ENCODE results near the gene CDK14. TPM values are rescaled to one million over a fixed set of nuclear protein-coding genes. Genes with fewer than 3 reads are reported as not detected.

Gene CDK14
- total RNA-seq, 6 donors from 2014 or later, result 21.7 to 53.4 (median 37.1) TPM

DNA sequence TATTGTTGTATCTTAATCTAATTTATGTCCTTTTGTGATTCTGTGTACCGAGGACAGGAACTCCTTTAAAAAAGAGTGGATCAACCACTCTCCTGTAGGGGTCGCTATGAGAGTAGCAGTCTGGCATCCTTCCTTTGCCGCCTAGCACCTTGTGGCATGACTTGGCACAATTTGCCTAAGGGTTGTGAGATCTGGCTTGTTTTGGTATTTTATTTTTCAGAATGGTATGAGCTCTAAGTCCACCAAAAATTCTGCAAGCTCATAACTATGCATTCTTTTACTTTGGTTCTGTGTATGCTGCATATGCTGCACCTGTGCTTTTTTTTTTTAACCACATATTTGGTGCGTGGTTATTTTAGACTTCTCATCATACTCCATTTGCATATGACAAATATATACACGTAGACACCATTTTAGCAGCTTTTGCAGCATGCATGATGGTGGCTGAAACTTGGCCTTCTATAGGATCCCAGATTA is 112.8 kb downstream of the CDK14 start:
- 72 to 75% methylated on average over 5 of the region's 5 CpGs for WGBS, 2 donors
- DNase-seq (no peak), ATAC-seq (ENCODE audit: low FRiP score in 2 of 2) (no peak)
- H3K4me1 ChIP-seq, result peaks cover 9 to 40% (median 20%) of the 10 kb centered on the region in 4 donors
- no peaks in the 10 kb centered on the region for H3K27me3 ChIP-seq
- TF ChIP-seq POLR2AphosphoS5 (IDR thresholded peaks at IDR 0.05), result no peak
- TF ChIP-seq, protein P1, sequence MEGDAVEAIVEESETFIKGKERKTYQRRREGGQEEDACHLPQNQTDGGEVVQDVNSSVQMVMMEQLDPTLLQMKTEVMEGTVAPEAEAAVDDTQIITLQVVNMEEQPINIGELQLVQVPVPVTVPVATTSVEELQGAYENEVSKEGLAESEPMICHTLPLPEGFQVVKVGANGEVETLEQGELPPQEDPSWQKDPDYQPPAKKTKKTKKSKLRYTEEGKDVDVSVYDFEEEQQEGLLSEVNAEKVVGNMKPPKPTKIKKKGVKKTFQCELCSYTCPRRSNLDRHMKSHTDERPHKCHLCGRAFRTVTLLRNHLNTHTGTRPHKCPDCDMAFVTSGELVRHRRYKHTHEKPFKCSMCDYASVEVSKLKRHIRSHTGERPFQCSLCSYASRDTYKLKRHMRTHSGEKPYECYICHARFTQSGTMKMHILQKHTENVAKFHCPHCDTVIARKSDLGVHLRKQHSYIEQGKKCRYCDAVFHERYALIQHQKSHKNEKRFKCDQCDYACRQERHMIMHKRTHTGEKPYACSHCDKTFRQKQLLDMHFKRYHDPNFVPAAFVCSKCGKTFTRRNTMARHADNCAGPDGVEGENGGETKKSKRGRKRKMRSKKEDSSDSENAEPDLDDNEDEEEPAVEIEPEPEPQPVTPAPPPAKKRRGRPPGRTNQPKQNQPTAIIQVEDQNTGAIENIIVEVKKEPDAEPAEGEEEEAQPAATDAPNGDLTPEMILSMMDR (IDR thresholded peaks at IDR 0.05), result peak in 2 of 6 experiments; percentile 21 to 28
- no peak overlapping the region for H3K4me3 ChIP-seq
- H3K9me3 ChIP-seq, result no peaks in the 10 kb centered on the region
- H3K27ac ChIP-seq, result no peak overlapping the region
- H3K36me3 ChIP-seq, result no peaks in the 10 kb centered on the region

DNA sequence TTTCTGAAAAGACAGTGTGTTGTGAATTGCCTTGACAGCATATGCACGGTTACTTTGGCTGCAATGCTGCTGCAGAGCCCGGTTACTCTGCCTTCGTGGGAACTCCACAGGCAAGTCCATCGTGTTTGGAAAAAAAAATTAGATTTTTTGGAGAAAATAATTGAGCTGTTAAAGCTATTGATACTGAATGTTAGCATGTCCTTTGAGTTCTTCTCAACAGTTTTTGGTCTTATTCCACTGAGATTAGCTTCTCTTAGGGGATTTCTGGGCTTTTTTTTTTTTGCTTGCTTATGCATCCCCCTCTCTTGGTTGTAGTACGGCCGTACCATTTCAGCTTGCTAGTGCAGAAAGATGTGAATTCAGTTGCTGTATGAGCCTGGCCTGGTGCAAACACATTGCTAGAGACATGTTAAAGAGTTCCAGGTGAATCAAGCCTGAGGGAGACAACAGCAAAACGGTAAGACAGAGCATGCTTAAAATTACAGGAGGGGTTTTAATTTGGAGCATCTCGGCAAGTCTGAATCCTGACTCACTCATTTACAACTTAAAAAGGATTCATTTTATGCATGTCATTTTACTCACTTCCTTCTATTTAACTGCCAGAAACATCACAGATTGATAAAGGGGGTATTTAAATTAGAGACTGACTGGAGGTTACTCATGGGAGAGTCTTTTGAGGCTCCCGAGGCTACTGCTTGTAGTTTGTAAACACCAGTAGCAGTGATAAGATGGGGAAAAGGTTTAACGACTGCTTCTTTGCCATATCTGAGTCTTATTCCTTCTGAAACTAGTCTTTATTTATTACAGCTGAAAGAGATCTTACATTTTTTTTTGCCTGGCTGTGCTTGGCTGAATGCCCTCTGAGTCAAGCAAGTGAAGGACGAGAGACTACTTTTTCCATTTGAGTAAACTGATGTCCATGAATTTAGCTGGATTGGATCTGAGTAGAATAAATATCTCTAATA is 113.7 kb downstream of the CDK14 start:
- no peaks in the 10 kb centered on the region for H3K27me3 ChIP-seq
- TF ChIP-seq POLR2AphosphoS5 (IDR thresholded peaks at IDR 0.05), result no peak
- TF ChIP-seq, protein P1 (IDR thresholded peaks at IDR 0.05), result no peak
- TF ChIP-seq POLR2A (IDR thresholded peaks at IDR 0.05), result no peak
- no peak for TF ChIP-seq EP300 (IDR thresholded peaks at IDR 0.05)
- no peaks in the 10 kb centered on the region for H3K9me3 ChIP-seq
- H3K4me3 ChIP-seq, result no peak overlapping the region
- DNase-seq (no peak), ATAC-seq (ENCODE audit: low FRiP score in 2 of 2) (no peak)
- peak overlapping the region in 1 of 4 donors; percentile 37 for H3K27ac ChIP-seq
- 46 to 54% methylated on average over 11 of the region's 11 CpGs for WGBS, 2 donors
- peaks cover 9 to 40% (median 20%) of the 10 kb centered on the region in 4 donors for H3K4me1 ChIP-seq
- no peaks in the 10 kb centered on the region for H3K36me3 ChIP-seq

- peaks cover 9 to 37% (median 17%) of the 10 kb centered on the region in 4 donors for H3K4me1 ChIP-seq
- ATAC-seq (ENCODE audit: low FRiP score in 2 of 2), result no peak
- H3K27ac ChIP-seq, result no peak overlapping the region
Measured at GRCh38 chr7:90710466-90710850, 114.3 kb downstream of the CDK14 start.

GRCh38 chr7:90713628-90714027 is 117.5 kb downstream of the CDK14 start:
- ATAC-seq (ENCODE audit: low FRiP score in 2 of 2) (no peak), DNase-seq (no peak)
- no peaks in the 10 kb centered on the region for H3K27me3 ChIP-seq
- no peak overlapping the region for H3K27ac ChIP-seq
- H3K36me3 ChIP-seq, result no peaks in the 10 kb centered on the region
- no peaks in the 10 kb centered on the region for H3K9me3 ChIP-seq
- WGBS, 2 donors, result 68 to 69% methylated on average over 1 of the region's 1 CpG
- H3K4me3 ChIP-seq, result no peak overlapping the region
- TF ChIP-seq POLR2AphosphoS5 (IDR thresholded peaks at IDR 0.05) (no peak), EP300 (IDR thresholded peaks at IDR 0.05) (no peak), POLR2A (IDR thresholded peaks at IDR 0.05) (no peak)
- TF ChIP-seq, protein P1 (IDR thresholded peaks at IDR 0.05), result no peak
- H3K4me1 ChIP-seq, result peaks cover 8 to 24% (median 13%) of the 10 kb centered on the region in 4 donors

More at GRCh38 chr7:90710466-90710850, 114.3 kb downstream of the CDK14 start:
- H3K27me3 ChIP-seq, result no peaks in the 10 kb centered on the region
- no peak for DNase-seq
- TF ChIP-seq POLR2AphosphoS5 (IDR thresholded peaks at IDR 0.05) (no peak), EP300 (IDR thresholded peaks at IDR 0.05) (no peak), POLR2A (IDR thresholded peaks at IDR 0.05) (no peak)
- TF ChIP-seq, protein P1 (IDR thresholded peaks at IDR 0.05), result no peak
- H3K4me3 ChIP-seq, result no peak overlapping the region
- WGBS, 2 donors, result 65 to 70% methylated on average over 4 of the region's 4 CpGs
- no peaks in the 10 kb centered on the region for H3K9me3 ChIP-seq
- no peaks in the 10 kb centered on the region for H3K36me3 ChIP-seq

Data from upper lobe of left lung (tissue), 6 donors.